GM21717 (cell line): Measurements from ENCODE around the gene CPLX3.

Experiments
- ATAC-seq: cut with Tn5 transposase; IDR thresholded peaks from one replicate; pipeline ENCODE4 v1.9.1; 2021; ENCODE audit warnings: mild to moderate bottlenecking, moderate library complexity; ENCODE audit not compliant: unreplicated experiment

CPLX3 gene

GRCh38 chr15:74801311-74801997 lies 25.0 kb upstream of the CPLX3 start:
- ATAC-seq: no peak

GRCh38 chr15:74802290-74802689 lies 24.1 kb upstream of the CPLX3 start:
- no peak for ATAC-seq

- ATAC-seq: no peak
These were observed 23.5 kb upstream of the CPLX3 start for GRCh38 chr15:74802862-74803447.

- ATAC-seq: no peak
These were observed 21.5 kb upstream of the CPLX3 start for GRCh38 chr15:74804935-74805334.

- no peak for ATAC-seq
These were observed 19.1 kb upstream of the CPLX3 start for GRCh38 chr15:74807282-74807681.

- ATAC-seq: no peak
These were observed 18.2 kb upstream of the CPLX3 start for GRCh38 chr15:74808078-74808839.

GRCh38 chr15:74808840-74809229 lies 17.6 kb upstream of the CPLX3 start:
- ATAC-seq: no peak

- no peak for ATAC-seq
These were observed 17.2 kb upstream of the CPLX3 start for GRCh38 chr15:74809242-74809641.

- ATAC-seq: no peak
These were observed 16.5 kb upstream of the CPLX3 start for GRCh38 chr15:74809956-74810355.

GRCh38 chr15:74812533-74812932 lies 13.9 kb upstream of the CPLX3 start, which contains the start of gene LMAN1L:
LMAN1L (plus strand) TSS chr15:74812835; CDS start chr15:74812855, 20 bp downstream.
- ATAC-seq: no peak

GRCh38 chr15:74815121-74815934 lies 11.1 kb upstream of the CPLX3 start:
- no peak for ATAC-seq

GRCh38 chr15:74815961-74816360 lies 10.5 kb upstream of the CPLX3 start:
- ATAC-seq: no peak

GRCh38 chr15:74816624-74817369 lies 9.6 kb upstream of the CPLX3 start:
- ATAC-seq: no peak

- ATAC-seq: no peak
These were observed 9.1 kb upstream of the CPLX3 start for GRCh38 chr15:74817370-74817737.

- ATAC-seq: no peak
These were observed 6.4 kb upstream of the CPLX3 start for GRCh38 chr15:74820056-74820455.

GRCh38 chr15:74821091-74821789 lies 5.2 kb upstream of the CPLX3 start:
- peak; percentile 74 for ATAC-seq

GRCh38 chr15:74821790-74822158 lies 4.7 kb upstream of the CPLX3 start:
- no peak for ATAC-seq

- ATAC-seq: no peak
These were observed 4.2 kb upstream of the CPLX3 start for GRCh38 chr15:74822233-74822632.

GRCh38 chr15:74823324-74823723 lies 3.1 kb upstream of the CPLX3 start:
- ATAC-seq: no peak

- no peak for ATAC-seq
These were observed 1.5 kb upstream of the CPLX3 start for GRCh38 chr15:74824976-74825375.
